ENCODE measurements around the gene SSBP2.
"Not testable (repeated sequence)": the region's sequence is repeated elsewhere in the genome, so short reads cannot be mapped to it uniquely, and the experiment has no call there.

SSBP2 gene

GRCh38 chr5:81729276-81729675, 21.6 kb downstream of the SSBP2 start:
- no peak for DNase-seq (ENCODE audit: low read depth in 2 of 2)

GRCh38 chr5:81728301-81728700, 22.6 kb downstream of the SSBP2 start:
- DNase-seq (ENCODE audit: low read depth in 2 of 2), result no peak

- no peak for DNase-seq (ENCODE audit: low read depth in 2 of 2)
These were observed 24.6 kb downstream of the SSBP2 start for GRCh38 chr5:81726297-81726696.

- no peak for DNase-seq (ENCODE audit: low read depth in 2 of 2)
These were observed 26.3 kb downstream of the SSBP2 start for GRCh38 chr5:81724571-81724970.

- DNase-seq (ENCODE audit: low read depth in 2 of 2), result no peak
These were observed 26.8 kb downstream of the SSBP2 start for GRCh38 chr5:81724108-81724507.

- no peak for DNase-seq (ENCODE audit: low read depth in 2 of 2)
These were observed 29.8 kb downstream of the SSBP2 start for GRCh38 chr5:81721049-81721448.

GRCh38 chr5:81719743-81720345, 31.1 kb downstream of the SSBP2 start:
- DNase-seq (ENCODE audit: low read depth in 2 of 2), result no peak

- no peak for DNase-seq (ENCODE audit: low read depth in 2 of 2)
These were observed 32.6 kb downstream of the SSBP2 start for GRCh38 chr5:81718300-81718699.

- DNase-seq (ENCODE audit: low read depth in 2 of 2), result no peak
These were observed 33.0 kb downstream of the SSBP2 start for GRCh38 chr5:81717860-81718259.

- DNase-seq (ENCODE audit: low read depth in 2 of 2), result no peak
These were observed 33.7 kb downstream of the SSBP2 start for GRCh38 chr5:81717226-81717625.

GRCh38 chr5:81714076-81714475, 36.8 kb downstream of the SSBP2 start:
- DNase-seq (ENCODE audit: low read depth in 2 of 2), result not testable (repeated sequence)

GRCh38 chr5:81708889-81709288, 42.0 kb downstream of the SSBP2 start:
- no peak for DNase-seq (ENCODE audit: low read depth in 2 of 2)

- DNase-seq (ENCODE audit: low read depth in 2 of 2), result no peak
These were observed 47.1 kb downstream of the SSBP2 start for GRCh38 chr5:81703840-81704239.

GRCh38 chr5:81700166-81700565, 50.7 kb downstream of the SSBP2 start:
- no peak for DNase-seq (ENCODE audit: low read depth in 2 of 2)

- no peak for DNase-seq (ENCODE audit: low read depth in 2 of 2)
These were observed 52.1 kb downstream of the SSBP2 start for GRCh38 chr5:81698813-81699212.

- DNase-seq (ENCODE audit: low read depth in 2 of 2), result no peak
These were observed 54.2 kb downstream of the SSBP2 start for GRCh38 chr5:81696418-81697397.

- DNase-seq (ENCODE audit: low read depth in 2 of 2), result no peak
These were observed 56.2 kb downstream of the SSBP2 start for GRCh38 chr5:81694726-81695125.

- no peak for DNase-seq (ENCODE audit: low read depth in 2 of 2)
These were observed 62.7 kb downstream of the SSBP2 start for GRCh38 chr5:81688215-81688614.

- no peak for DNase-seq (ENCODE audit: low read depth in 2 of 2)
These were observed 63.6 kb downstream of the SSBP2 start for GRCh38 chr5:81687292-81687691.

GRCh38 chr5:81685471-81685870, 65.4 kb downstream of the SSBP2 start:
- DNase-seq (ENCODE audit: low read depth in 2 of 2), result no peak

- no peak for DNase-seq (ENCODE audit: low read depth in 2 of 2)
These were observed 71.0 kb downstream of the SSBP2 start for GRCh38 chr5:81679885-81680284.

GRCh38 chr5:81675420-81675819, 75.5 kb downstream of the SSBP2 start:
- no peak for DNase-seq (ENCODE audit: low read depth in 2 of 2)

- no peak for DNase-seq (ENCODE audit: low read depth in 2 of 2)
These were observed 85.1 kb downstream of the SSBP2 start for GRCh38 chr5:81665795-81666194.
